Dedifferentiated amniotic fluid mesenchymal stem cell (primary cell): ENCODE data around the gene NFIB.

Experiments used
- DNase-seq: peaks from one replicate; pipeline ENCODE4 v3.0.0-alpha.2; 2016; ENCODE audit errors: extremely low spot score

Gene NFIB

GRCh38 chr9:14313951-14314423 is at the start of gene NFIB:
NFIB (minus strand) TSS chr9:14314141; CDS start chr9:14313511, 630 bp downstream.
- DNase-seq, result no peak

GRCh38 chr9:14362175-14362574 is 48.2 kb upstream of the NFIB start:
- DNase-seq, result no peak

GRCh38 chr9:14361074-14361473 is 47.1 kb upstream of the NFIB start:
- DNase-seq, result no peak

- DNase-seq, result no peak
Observed at GRCh38 chr9:14358523-14358922, 44.6 kb upstream of the NFIB start.

- no peak for DNase-seq
Observed at GRCh38 chr9:14356351-14357265, 42.7 kb upstream of the NFIB start.

- no peak for DNase-seq
Observed at GRCh38 chr9:14354201-14354600, 40.3 kb upstream of the NFIB start.

- peak; percentile 71 for DNase-seq
Observed at GRCh38 chr9:14353222-14354056, 39.5 kb upstream of the NFIB start.

- no peak for DNase-seq
Observed at GRCh38 chr9:14352503-14352902, 38.6 kb upstream of the NFIB start.

- no peak for DNase-seq
Observed at GRCh38 chr9:14351221-14351836, 37.4 kb upstream of the NFIB start.

- DNase-seq, result no peak
Observed at GRCh38 chr9:14350754-14351153, 36.8 kb upstream of the NFIB start.

GRCh38 chr9:14350349-14350728 is 36.4 kb upstream of the NFIB start:
- no peak for DNase-seq

GRCh38 chr9:14349447-14350348 is 35.8 kb upstream of the NFIB start:
- no peak for DNase-seq

GRCh38 chr9:14349146-14349446 is 35.2 kb upstream of the NFIB start:
- no peak for DNase-seq

GRCh38 chr9:14348373-14349145 is 34.6 kb upstream of the NFIB start:
- no peak for DNase-seq

- no peak for DNase-seq
Observed at GRCh38 chr9:14348123-14348372, 34.1 kb upstream of the NFIB start.

- no peak for DNase-seq
Observed at GRCh38 chr9:14347406-14348122, 33.6 kb upstream of the NFIB start.

- DNase-seq, result no peak
Observed at GRCh38 chr9:14346811-14347405, 33.0 kb upstream of the NFIB start.

- no peak for DNase-seq
Observed at GRCh38 chr9:14346231-14346791, 32.4 kb upstream of the NFIB start.
